HG03457 (cell line): ENCODE measurements around the gene TNK2.

Experiments
- ATAC-seq: cut with Tn5 transposase; IDR thresholded peaks from one replicate; pipeline ENCODE4 v1.9.1; 2021; ENCODE audit warnings: moderate number of reproducible peaks; ENCODE audit not compliant: unreplicated experiment

Gene TNK2

GRCh38 chr3:195854628-195855294, 53.6 kb downstream of the TNK2 start:
- ATAC-seq = no peak

DNA sequence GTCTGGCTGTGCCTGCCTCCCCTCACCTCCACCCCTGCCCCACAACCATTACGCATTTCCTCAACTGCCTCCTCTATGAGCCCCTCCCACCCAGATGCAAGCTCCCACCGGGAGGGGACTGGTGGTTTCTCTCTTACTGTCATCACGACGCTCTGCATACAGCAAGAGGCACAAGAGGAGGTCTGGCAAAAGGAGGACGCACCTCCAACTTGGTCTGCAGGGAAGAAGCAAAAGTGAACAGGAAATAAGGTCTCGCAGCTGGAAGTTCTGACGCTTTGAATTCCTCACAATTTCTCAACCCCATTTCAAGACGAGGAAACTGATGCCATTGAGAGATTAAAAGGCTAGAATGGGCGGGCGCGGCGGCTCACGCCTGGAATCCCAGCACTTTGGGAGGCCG, 54.4 kb downstream of the TNK2 start:
- no peak for ATAC-seq

- ATAC-seq = no peak
These were observed 55.3 kb downstream of the TNK2 start for GRCh38 chr3:195853036-195853435.

DNA sequence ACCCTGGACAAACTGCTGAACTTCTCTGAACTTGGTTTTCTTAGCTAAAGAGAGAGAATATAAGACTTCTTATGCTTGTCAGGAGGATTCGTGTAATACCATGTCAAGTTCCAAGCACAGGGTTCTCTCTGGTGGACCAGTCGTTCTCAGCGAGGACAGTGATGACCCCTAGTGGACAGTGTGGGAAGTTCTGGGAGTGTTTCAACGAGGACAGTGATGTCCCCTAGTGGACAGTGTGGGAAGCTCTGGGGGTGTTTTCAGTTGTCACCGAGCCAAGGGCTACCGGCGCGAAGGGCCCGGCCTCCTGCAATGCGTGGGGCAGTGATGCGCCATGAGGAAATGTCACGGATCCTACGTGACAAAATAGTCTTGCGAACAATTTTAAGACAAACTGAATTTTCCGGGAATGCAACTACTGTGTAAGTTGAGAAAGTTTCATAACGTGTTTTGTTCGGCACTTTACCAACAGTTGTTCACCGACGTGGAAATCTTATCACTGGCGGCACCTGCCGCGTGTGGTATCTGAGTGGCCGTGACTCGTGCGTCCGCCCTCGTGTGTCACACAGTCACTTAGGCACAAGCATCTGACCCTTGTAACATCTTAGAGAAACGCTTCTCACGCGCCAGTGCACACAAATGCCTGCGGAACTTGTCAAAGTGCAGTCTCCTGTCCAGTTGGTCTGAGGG, 57.4 kb downstream of the TNK2 start:
- ATAC-seq = no peak

DNA sequence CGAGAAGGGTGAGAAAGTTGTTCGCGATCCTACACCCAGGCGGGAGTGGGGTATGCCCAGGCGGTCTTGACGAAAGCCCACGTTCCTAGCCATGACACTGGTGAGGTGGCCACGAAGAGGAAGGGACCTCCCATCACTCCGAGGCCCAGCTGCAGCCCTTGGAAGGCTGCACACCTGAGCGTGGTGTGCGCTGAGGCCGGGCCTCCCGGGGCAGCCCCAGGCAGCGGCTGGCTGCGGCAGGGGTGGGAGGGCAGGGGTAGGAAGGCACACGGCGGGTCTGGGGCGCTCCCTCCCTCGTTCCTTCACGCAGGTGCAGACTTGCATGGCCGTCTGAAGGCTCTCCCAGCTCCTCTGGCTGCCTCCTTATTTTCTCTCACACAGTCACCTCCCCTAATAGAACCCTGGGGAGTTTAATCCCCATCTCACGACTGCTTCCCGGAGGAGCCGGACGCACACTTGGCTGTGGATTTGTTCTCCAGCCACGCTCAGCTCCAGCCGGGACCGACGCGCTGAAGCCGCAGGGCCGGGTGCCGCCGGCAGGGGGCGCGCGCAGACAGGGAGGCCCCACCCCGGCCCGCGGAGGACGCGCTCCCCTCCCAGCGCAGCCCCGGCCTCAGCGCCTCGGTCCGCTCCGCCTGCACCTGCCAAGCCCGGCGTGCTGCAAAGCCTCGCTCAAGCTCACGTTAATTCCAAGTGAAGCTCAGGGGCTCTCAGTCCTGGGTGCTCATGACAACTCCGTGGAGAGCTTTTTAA, 58.9 kb downstream of the TNK2 start:
- ATAC-seq = no peak

- no peak for ATAC-seq
These were observed 61.0 kb downstream of the TNK2 start for GRCh38 chr3:195847055-195847950.

- no peak for ATAC-seq
These were observed 62.9 kb downstream of the TNK2 start for GRCh38 chr3:195845483-195845882.

- no peak for ATAC-seq
These were observed 63.6 kb downstream of the TNK2 start for GRCh38 chr3:195844671-195845218.

GRCh38 chr3:195839260-195840010, 68.9 kb downstream of the TNK2 start:
- no peak for ATAC-seq

DNA sequence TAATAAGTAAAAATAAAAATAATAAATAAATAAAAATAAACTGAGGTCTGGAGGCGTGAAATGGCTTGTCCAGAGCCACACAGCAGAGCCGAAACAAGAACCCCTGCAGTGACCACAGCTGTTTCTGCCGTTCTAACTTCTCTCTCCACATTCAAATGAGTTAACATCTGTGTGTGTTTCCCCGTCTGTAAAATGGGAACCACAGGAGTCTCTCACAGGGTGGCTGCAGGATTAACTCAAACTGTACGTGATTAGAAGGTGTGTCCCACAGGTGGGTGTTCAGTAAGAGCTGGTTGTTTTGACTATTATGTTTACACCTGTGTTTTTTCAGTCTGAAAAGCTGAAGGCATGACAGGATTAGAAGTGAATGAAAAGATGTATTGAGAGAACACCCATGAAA, 69.6 kb downstream of the TNK2 start:
- no peak for ATAC-seq

GRCh38 chr3:195836476-195837135, 71.7 kb downstream of the TNK2 start:
- ATAC-seq = no peak

DNA sequence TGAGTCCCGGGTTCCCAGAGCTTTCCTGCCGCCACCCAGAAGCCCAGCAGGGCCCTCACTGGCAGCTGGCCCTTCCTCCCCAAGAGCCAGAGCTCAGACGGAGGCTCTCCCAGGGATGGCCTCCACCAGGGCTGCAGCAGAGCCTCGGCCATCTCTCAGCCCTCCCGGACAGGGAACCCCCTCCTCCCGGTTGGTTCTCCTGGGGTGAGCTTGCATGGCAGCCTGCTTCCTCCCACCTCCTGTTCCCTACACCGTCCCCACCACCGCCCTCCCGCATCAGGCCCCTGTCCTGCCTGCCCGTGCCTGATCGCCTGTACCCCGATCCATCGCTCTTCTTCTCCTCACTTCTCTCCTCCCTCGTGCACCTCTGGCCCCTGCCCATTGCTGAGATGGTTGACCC, 72.6 kb downstream of the TNK2 start:
- ATAC-seq = no peak

DNA sequence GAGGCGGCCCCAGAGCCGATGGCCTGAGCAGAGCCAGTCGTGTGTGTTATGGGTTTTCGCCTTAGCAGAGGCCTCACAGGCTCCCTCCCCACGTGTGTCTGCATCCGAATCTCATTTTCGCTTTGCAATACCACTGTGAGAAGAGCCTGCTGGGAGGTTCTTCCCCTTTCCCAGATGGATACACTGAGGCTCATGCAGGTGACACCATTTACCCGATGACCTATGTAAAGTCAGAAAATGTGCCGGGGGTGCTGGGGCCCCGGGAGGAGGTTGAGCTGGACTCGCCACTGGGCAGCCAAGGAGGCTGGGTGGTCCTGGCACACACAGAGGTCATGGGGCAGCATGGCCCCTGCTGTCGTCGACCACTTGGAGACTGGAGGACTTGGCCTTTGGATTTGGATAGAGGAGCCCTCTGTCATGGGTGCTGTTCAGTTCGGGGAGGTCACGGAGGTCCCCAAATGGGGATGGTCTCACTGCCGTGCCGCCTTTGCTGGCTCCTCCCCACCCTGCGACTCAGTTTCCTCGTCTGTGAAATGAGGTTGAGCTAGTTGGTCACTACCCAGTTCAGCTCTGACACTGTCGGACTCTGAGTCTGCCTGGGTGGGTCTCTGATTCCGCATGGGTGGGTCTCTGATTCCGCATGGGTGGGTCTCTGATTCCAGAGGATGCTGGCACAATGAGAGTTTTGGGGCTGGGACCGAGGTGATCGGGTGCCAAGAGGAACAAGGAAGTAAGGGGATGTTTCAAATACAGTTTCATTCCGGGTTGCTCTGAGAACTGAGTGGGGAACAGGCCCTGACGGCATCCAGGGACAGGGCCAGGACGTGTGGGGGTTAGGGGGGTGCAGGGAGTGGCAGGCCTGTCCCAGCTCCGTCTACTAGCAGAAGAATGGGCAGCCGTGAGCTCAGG, 73.4 kb downstream of the TNK2 start:
- ATAC-seq = no peak

GRCh38 chr3:195829897-195830254, 78.5 kb downstream of the TNK2 start:
- ATAC-seq = no peak

GRCh38 chr3:195828762-195829161, 79.6 kb downstream of the TNK2 start:
- ATAC-seq = no peak

- no peak for ATAC-seq
These were observed 82.2 kb downstream of the TNK2 start for GRCh38 chr3:195825857-195826804.

DNA sequence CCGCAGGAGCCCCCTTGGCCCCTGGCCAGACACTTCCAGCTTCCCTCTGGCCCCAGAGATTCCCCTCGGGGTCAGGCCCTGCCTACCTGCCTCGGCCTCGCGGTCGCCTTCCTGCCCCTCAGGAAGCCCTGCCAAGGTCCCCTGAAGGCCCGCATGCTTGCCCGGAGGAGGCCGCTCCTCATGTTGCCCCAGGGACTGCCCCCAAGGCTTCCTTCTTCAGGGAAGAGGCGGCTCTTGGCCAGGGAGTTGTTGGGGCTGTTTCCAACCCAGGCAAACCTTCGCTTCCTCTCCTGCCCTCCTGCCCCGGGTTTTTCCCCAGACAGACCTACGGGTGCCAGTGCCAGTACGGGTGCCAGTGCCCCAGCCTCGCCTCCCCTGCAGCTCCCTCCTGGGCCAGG, 83.2 kb downstream of the TNK2 start:
- no peak for ATAC-seq
